Neuronal stem cell (in vitro differentiated cells): ENCODE results near the gene ZBTB12.

Source experiments
- DNase-seq: peaks from one replicate; pipeline ENCODE4 v3.0.0-alpha.2; 2013; ENCODE audit warnings: low spot score
- H2AFZ ChIP-seq: one replicate; pipeline ENCODE4 v1.6.1; 2013; ENCODE audit warnings: mild to moderate bottlenecking, low read length, inconsistent platforms
- H2AK5ac ChIP-seq: 2 replicates; pipeline ENCODE4 v1.6.1; 2013; ENCODE audit warnings: low read depth, mild to moderate bottlenecking, inconsistent platforms, low read length, moderate library complexity, mixed read lengths
- H2BK120ac ChIP-seq: 2 replicates; pipeline ENCODE4 v1.6.1; 2013; ENCODE audit warnings: low read depth, mild to moderate bottlenecking, inconsistent platforms, low read length, moderate library complexity, mixed read lengths
- H2BK12ac ChIP-seq: one replicate; pipeline ENCODE4 v1.6.1; 2013; ENCODE audit warnings: low read length, inconsistent platforms
- H2BK15ac ChIP-seq: 2 replicates; pipeline ENCODE4 v1.6.1; 2013; ENCODE audit warnings: mild to moderate bottlenecking, low read length, inconsistent platforms, mixed read lengths
- H2BK5ac ChIP-seq: one replicate; pipeline ENCODE4 v1.6.1; 2013; ENCODE audit warnings: inconsistent platforms, mild to moderate bottlenecking, low read length, moderate library complexity
- H3K14ac ChIP-seq: one replicate; pipeline ENCODE4 v1.6.1; 2013; ENCODE audit warnings: low read length, inconsistent platforms
- H3K18ac ChIP-seq: 2 replicates; pipeline ENCODE4 v1.6.1; 2013; ENCODE audit warnings: low read length, inconsistent platforms
- H3K23ac ChIP-seq: 2 replicates; pipeline ENCODE4 v1.6.1; 2013; ENCODE audit warnings: low read depth, mild to moderate bottlenecking, mixed read lengths, low read length, inconsistent platforms; ENCODE audit not compliant: poor library complexity
- H3K27ac ChIP-seq: replicated peaks from 3 replicates; pipeline ENCODE4 v1.5.1; 2013; ENCODE audit warnings: low read length, inconsistent platforms
- H3K27me3 ChIP-seq, 3 experiments: 2 replicates each; pipeline ENCODE4 v1.6.1; 2013; ENCODE audit warnings: low read length in 3 of 3, mild to moderate bottlenecking in 2 of 3, inconsistent platforms in 1 of 3, low read depth in 1 of 3, mixed read lengths in 1 of 3, moderate library complexity in 1 of 3; ENCODE audit not compliant: control insufficient read depth in 3 of 3, insufficient read depth in 3 of 3
- H3K36me3 ChIP-seq, 2 donors: replicated peaks in 1 of 2; 2 replicates each; pipeline ENCODE4 v1.6.1; 2013; ENCODE audit warnings: low read length in 2 of 2; ENCODE audit not compliant: control insufficient read depth in 2 of 2, insufficient read depth in 2 of 2
- H3K4ac ChIP-seq: 2 replicates; pipeline ENCODE4 v1.6.1; 2013; ENCODE audit warnings: inconsistent platforms, mild to moderate bottlenecking, low read length, moderate library complexity
- H3K4me1 ChIP-seq, 2 donors: 1 replicate in 1 of 2; 2 replicates in 1 of 2; pipeline ENCODE4 v1.6.1; 2013; ENCODE audit warnings: low read length in 2 of 2, low read depth in 1 of 2; ENCODE audit not compliant: control insufficient read depth in 2 of 2, insufficient read depth in 1 of 2
- H3K4me2 ChIP-seq: one replicate; pipeline ENCODE4 v1.6.1; 2013; ENCODE audit warnings: mild to moderate bottlenecking, low read length, inconsistent platforms; ENCODE audit not compliant: insufficient read depth, poor library complexity, severe bottlenecking
- H3K4me3 ChIP-seq, 2 donors: 2 replicates each; pipeline ENCODE4 v1.5.1; 2013; ENCODE audit warnings: low read length in 2 of 2, mild to moderate bottlenecking in 2 of 2, inconsistent platforms in 1 of 2, moderate library complexity in 1 of 2
- H3K79me1 ChIP-seq: one replicate; pipeline ENCODE4 v1.6.1; 2013; ENCODE audit warnings: low read depth, mild to moderate bottlenecking, inconsistent platforms, low read length, moderate library complexity
- H3K9ac ChIP-seq: one replicate; pipeline ENCODE4 v1.6.1; 2013; ENCODE audit warnings: mild to moderate bottlenecking, low read depth, low read length, inconsistent platforms; ENCODE audit not compliant: poor library complexity
- H3K9me3 ChIP-seq, 2 donors: replicated peaks in 1 of 2; 2 replicates each; pipeline versions ENCODE3 to v1.6.1; 2013; ENCODE audit warnings: low read length in 2 of 2, mild to moderate bottlenecking in 2 of 2, inconsistent platforms in 1 of 2, low read depth in 1 of 2, mixed read lengths in 1 of 2, moderate library complexity in 1 of 2; ENCODE audit not compliant: control insufficient read depth in 2 of 2, insufficient read depth in 1 of 2
- H4K8ac ChIP-seq: one replicate; pipeline ENCODE4 v1.6.1; 2013; ENCODE audit warnings: low read depth, mild to moderate bottlenecking, inconsistent platforms, low read length, moderate library complexity
- H4K91ac ChIP-seq: one replicate; pipeline ENCODE4 v1.6.1; 2013; ENCODE audit warnings: low read length, low read depth, mild to moderate bottlenecking, inconsistent platforms; ENCODE audit not compliant: poor library complexity
- WGBS, 2 donors: extraction: QIAGEN DNeasy Blood & Tissue Kit; methylation state at CpG; one replicate each; pipeline ENCODE4 v1.1.7; 2013; ENCODE audit warnings: missing lambda C conversion rate in 2 of 2, mixed read lengths in 1 of 2; ENCODE audit not compliant: insufficient read length in 2 of 2, insufficient replicate concordance in 1 of 2; ENCODE audit errors: extremely low coverage in 2 of 2; 5-methylcytosine and 5-hydroxymethylcytosine counted together

Gene ZBTB12

GRCh38 chr6:31897612-31898382 lies 4.1 kb downstream of the ZBTB12 start, which contains the start of gene EHMT2:
Gene EHMT2 (minus strand): TSS chr6:31897698. CDS start chr6:31897677, 21 bp downstream.
- no peaks in the 10 kb centered on the region for H3K27me3 ChIP-seq
- WGBS, 2 donors: no CpG with 5 or more reads among the region's 49 CpGs
- H3K27ac ChIP-seq: peak within 1 kb of the TSS; percentile 62
- H3K9ac ChIP-seq: peak within 1 kb of the TSS; percentile 98
- H2AFZ ChIP-seq: peak within 1 kb of the TSS; percentile 88
- peak within 1 kb of the TSS; percentile 87 for H2BK5ac ChIP-seq
- peak within 1 kb of the TSS; percentile 89 for H3K4me2 ChIP-seq
- no peak within 1 kb of the TSS for H2BK12ac ChIP-seq
- H3K23ac ChIP-seq: peak within 1 kb of the TSS; percentile 50
- H2AK5ac ChIP-seq: peak within 1 kb of the TSS; percentile 81
- no peak within 1 kb of the TSS for H3K4ac ChIP-seq
- no peak within 1 kb of the TSS for H2BK120ac ChIP-seq
- peak within 1 kb of the TSS; percentile 84 to 86 for H3K4me3 ChIP-seq
- H3K14ac ChIP-seq: peak within 1 kb of the TSS; percentile 71
- H3K36me3 ChIP-seq: peaks cover 29 to 61% of the 10 kb centered on the region in 2 donors
- no peak within 1 kb of the TSS for H2BK15ac ChIP-seq
- H3K4me1 ChIP-seq: peaks cover 18 to 25% of the 10 kb centered on the region in 2 donors
- H4K91ac ChIP-seq: no peak within 1 kb of the TSS
- H3K9me3 ChIP-seq: no peaks in the 10 kb centered on the region
- peak; percentile 85 for DNase-seq
- H4K8ac ChIP-seq: peak within 1 kb of the TSS; percentile 3
- peak within 1 kb of the TSS; percentile 99 for H3K18ac ChIP-seq
- peaks cover 21% of the 10 kb centered on the region for H3K79me1 ChIP-seq

GRCh38 chr6:31896856-31897611 lies 4.9 kb downstream of the ZBTB12 start:
- Histone ChIP-seq H3K4me3 (peak overlapping the region; percentile 84 to 86), H3K9ac (peak overlapping the region; percentile 98), H3K27ac (peak overlapping the region; percentile 62), H3K23ac (peak overlapping the region; percentile 22), H2BK120ac (no peak overlapping the region), H2AFZ (peak overlapping the region; percentile 88), H3K4ac (no peak overlapping the region), H3K9me3 (no peaks in the 10 kb centered on the region), H3K4me1 (peaks cover 16 to 21% of the 10 kb centered on the region in 2 donors), H3K27me3 (no peaks in the 10 kb centered on the region), H3K14ac (peak overlapping the region; percentile 71), H3K79me1 (peaks cover 23% of the 10 kb centered on the region), H2BK12ac (no peak overlapping the region), H3K4me2 (peak overlapping the region; percentile 83), H3K18ac (peak overlapping the region; percentile 99), H4K8ac (peak overlapping the region; percentile 3), H2AK5ac (peak overlapping the region; percentile 81), H2BK15ac (no peak overlapping the region), H4K91ac (no peak overlapping the region), H3K36me3 (peaks cover 37 to 69% of the 10 kb centered on the region in 2 donors), H2BK5ac (peak overlapping the region; percentile 87)
- peak; percentile 41 for DNase-seq
- no CpG with 5 or more reads among the region's 62 CpGs for WGBS, 2 donors

DNA sequence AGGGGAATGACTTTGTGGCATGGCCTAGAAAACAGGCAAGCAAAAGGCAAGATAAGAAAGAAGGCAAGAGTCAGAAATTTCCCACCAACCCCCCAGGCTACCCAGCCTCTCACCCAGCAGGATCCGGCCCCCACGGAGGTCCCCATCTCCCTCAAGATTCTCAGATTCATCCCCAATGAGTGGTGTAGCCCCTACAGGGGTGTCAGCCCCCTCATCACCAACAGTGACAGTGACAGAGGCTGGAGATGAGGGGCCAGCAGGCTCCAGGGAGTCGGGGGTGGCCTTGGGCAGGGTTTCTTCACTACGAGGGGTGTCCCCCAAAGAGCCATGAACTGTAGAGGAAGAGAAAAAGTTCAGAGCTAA lies 5.4 kb downstream of the ZBTB12 start:
- no peak for DNase-seq
- no peak overlapping the region for H4K8ac ChIP-seq
- H3K27me3 ChIP-seq: no peaks in the 10 kb centered on the region
- H3K9me3 ChIP-seq: no peaks in the 10 kb centered on the region
- peak overlapping the region; percentile 83 to 84 for H3K4me3 ChIP-seq
- peak overlapping the region; percentile 26 for H2BK5ac ChIP-seq
- peaks cover 38 to 74% of the 10 kb centered on the region in 2 donors for H3K36me3 ChIP-seq
- no peak overlapping the region for H3K23ac ChIP-seq
- no peak overlapping the region for H2AK5ac ChIP-seq
- H2BK120ac ChIP-seq: no peak overlapping the region
- peaks cover 16 to 21% of the 10 kb centered on the region in 2 donors for H3K4me1 ChIP-seq
- H3K14ac ChIP-seq: no peak overlapping the region
- H3K18ac ChIP-seq: no peak overlapping the region
- H3K4ac ChIP-seq: no peak overlapping the region
- peak overlapping the region; percentile 83 for H3K4me2 ChIP-seq
- no peak overlapping the region for H2BK15ac ChIP-seq
- H3K79me1 ChIP-seq: peaks cover 23% of the 10 kb centered on the region
- WGBS, 2 donors: no CpG with 5 or more reads among the region's 4 CpGs
- peak overlapping the region; percentile 91 for H3K9ac ChIP-seq
- no peak overlapping the region for H4K91ac ChIP-seq
- no peak overlapping the region for H2BK12ac ChIP-seq
- H2AFZ ChIP-seq: no peak overlapping the region
- peak overlapping the region; percentile 46 for H3K27ac ChIP-seq

DNA sequence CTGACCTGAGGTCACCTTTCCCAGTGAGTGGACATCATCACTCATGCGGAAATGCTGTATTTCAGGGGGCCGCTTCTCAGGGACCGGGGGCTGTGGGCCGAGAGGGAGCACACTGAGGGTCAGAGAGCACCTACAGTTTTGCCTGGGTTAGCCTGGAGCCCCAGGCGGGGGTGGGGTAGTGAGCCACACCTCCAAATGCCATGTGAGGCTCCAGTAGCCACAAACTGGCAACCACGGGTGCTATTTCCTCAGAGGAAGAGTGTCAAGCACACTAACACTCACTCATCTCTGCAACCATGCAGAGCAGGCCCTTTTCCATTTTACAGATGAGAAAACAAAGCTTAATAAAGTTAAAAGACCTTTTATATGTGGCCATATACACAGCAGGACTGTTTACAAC lies 9.1 kb downstream of the ZBTB12 start:
- no CpG with 5 or more reads among the region's 6 CpGs for WGBS, 2 donors
- Histone ChIP-seq H4K8ac (no peak overlapping the region), H3K79me1 (peaks cover 19% of the 10 kb centered on the region), H3K9me3 (no peaks in the 10 kb centered on the region), H3K27me3 (no peaks in the 10 kb centered on the region), H2BK12ac (no peak overlapping the region), H3K18ac (no peak overlapping the region), H4K91ac (no peak overlapping the region), H3K14ac (no peak overlapping the region), H3K36me3 (peaks cover 55 to 84% of the 10 kb centered on the region in 2 donors), H3K23ac (no peak overlapping the region), H3K27ac (no peak overlapping the region), H3K4me1 (peaks cover 4% of the 10 kb centered on the region in 2 donors), H2BK120ac (no peak overlapping the region), H3K9ac (no peak overlapping the region), H3K4me3 (no peak overlapping the region), H2AK5ac (no peak overlapping the region), H3K4me2 (no peak overlapping the region), H3K4ac (no peak overlapping the region), H2BK15ac (no peak overlapping the region), H2BK5ac (no peak overlapping the region), H2AFZ (no peak overlapping the region)
- no peak for DNase-seq
